ENCODE data around the gene EVL. TPM values are rescaled to one million over a fixed set of nuclear protein-coding genes. Genes with fewer than 3 reads are reported as not detected.

Gene EVL
- total and polyA plus RNA-seq, 10 of the 15 experiments (the other 5 are each of a cell fraction or from before 2014, with no cell fraction given) = 11.9 to 341 (median 89.8) TPM

GRCh38 chr14:100086361-100086760 is 21.1 kb downstream of the EVL start:
- SMC1A ChIA-PET (ENCODE audit: uncharacterized antibody, unreplicated experiment) = interaction anchor here (0.6 kb wide), 1 partner anchor 22 kb away, joined by 3 read pairs; no protein-coding TSS in a partner anchor
- Histone ChIP-seq H4K20me1 (ENCODE audit: control insufficient read depth, insufficient read depth) (no peaks in the 10 kb centered on the region), H3K9ac (ENCODE audit: control insufficient read depth, insufficient read depth, low read length) (no peak overlapping the region), H3K4me1 (ENCODE audit: control insufficient read depth, insufficient read depth, low read length) (peaks cover 2% of the 10 kb centered on the region; the same call in 1 of the 2 replicates), H3K27me3 (replicated peaks in 1 of 2; ENCODE audit: control insufficient read depth in 2 of 2, insufficient read depth in 2 of 2, low read length in 1 of 2) (no peaks in the 10 kb centered on the region), H2AFZ (ENCODE audit: control insufficient read depth, low read depth, low read length) (no peak overlapping the region), H3K4me2 (ENCODE audit: control insufficient read depth, insufficient read depth) (no peak overlapping the region), H3K4me3 (no peak overlapping the region), H3K36me3 (ENCODE audit: control insufficient read depth in 2 of 2, insufficient read depth in 2 of 2, low read length in 1 of 2) (peaks cover 17 to 34% of the 10 kb centered on the region in 2 experiments; a peak in 3 of 4 replicates), H3K9me3 (replicated peaks; ENCODE audit: control insufficient read depth, insufficient read depth, low read length) (no peaks in the 10 kb centered on the region), H3K79me2 (ENCODE audit: control insufficient read depth, insufficient read depth, low read length) (peaks cover 7% of the 10 kb centered on the region; the same call in 1 of the 2 replicates), H3K27ac (ENCODE audit: control insufficient read depth, insufficient read depth) (no peak overlapping the region)
- CTCF ChIA-PET = interaction anchor here (1.3 to 3.1 kb wide), 3 partner anchors 22 to 103 kb away, joined by 4 to 7 read pairs (median 4); partner anchors contain the start of gene EVL
- intact Hi-C loops (cut with micrococcal nuclease; ENCODE audit: unreplicated experiment) (no loop called here), in situ Hi-C loops (cut with MboI) (no loop called here)
- RAD21 ChIA-PET (ENCODE audit: unreplicated experiment) = no interaction called here
- ATAC-seq = no peak
- TF ChIP-seq ZNF384 (IDR thresholded peaks at IDR 0.05; ENCODE audit: borderline replicate concordance, low read depth, low read length) = no peak
- no peak for TF ChIP-seq E2F8 (IDR thresholded peaks at IDR 0.05; ENCODE audit: low read depth, partially characterized antibody)
- no peak for TF ChIP-seq ZBED1 (IDR thresholded peaks at IDR 0.05; ENCODE audit: borderline replicate concordance)
- no peak for TF ChIP-seq HDAC2 (IDR thresholded peaks at IDR 0.05)
- TF ChIP-seq EP300 (IDR thresholded peaks at IDR 0.05; ENCODE audit: borderline replicate concordance in 1 of 2, control insufficient read depth in 1 of 2, low read depth in 2 of 2, low read length in 2 of 2) = no peak
- no peak for TF ChIP-seq GABPA (IDR thresholded peaks at IDR 0.05; ENCODE audit: low read depth)
- no peak for TF ChIP-seq IRF4 (IDR thresholded peaks at IDR 0.05; ENCODE audit: low read depth, low read length)
- TF ChIP-seq MYB (IDR thresholded peaks at IDR 0.05; ENCODE audit: borderline replicate concordance, low read depth, low read length) = no peak
- no peak for TF ChIP-seq RAD21 (IDR thresholded peaks at IDR 0.05; ENCODE audit: insufficient read depth, low read depth, low read length)
- TF ChIP-seq ZNF24 (IDR thresholded peaks at IDR 0.05) = no peak
- TF ChIP-seq SREBF1 (IDR thresholded peaks at IDR 0.05; ENCODE audit: low read length) = no peak
- no peak for TF ChIP-seq USF2 (IDR thresholded peaks at IDR 0.05; ENCODE audit: borderline replicate concordance, low read depth, low read length)
- TF ChIP-seq WRNIP1 (IDR thresholded peaks at IDR 0.05; ENCODE audit: borderline replicate concordance, low read depth, low read length) = no peak
- no peak for DNase-seq (ENCODE audit: low read depth, low spot score)
- POLR2A ChIA-PET = interaction anchor here (2.0 kb wide), 1 partner anchor 11 kb away, joined by 7 read pairs; no protein-coding TSS in a partner anchor
- no peak for FAIRE-seq
- 99% methylated on average over 5 of the region's 5 CpGs for WGBS (ENCODE audit: insufficient coverage, insufficient replicate concordance, low lambda C conversion rate, missing lambda C conversion rate)
- BruUV-seq (replicated peaks) = no TSS peak

Measured in GM12878 (cell line).